Lung (tissue), 12 donors: ENCODE measurements around the gene TMEM214. TPM values are rescaled to one million over a fixed set of nuclear protein-coding genes. Genes with fewer than 3 reads are reported as not detected.
A peak's percentile ranks its signal among the peaks of the same experiment; 100 is the strongest.

Experiments
- ATAC-seq: fragments of 200-7000 bp; cut with Tn5 transposase; one replicate; pipeline ENCODE4 v1.9.1; 2020; ENCODE audit warnings: moderate number of reproducible peaks; ENCODE audit not compliant: insufficient read depth, low FRiP score
- DNase-seq, 3 donors: peaks; one replicate each; pipeline ENCODE4 v3.0.0-alpha.2; 2013 to 2017
- H3K27ac ChIP-seq, 2 donors: one replicate each; pipeline ENCODE4 v1.5.1; 2013; ENCODE audit warnings: mild to moderate bottlenecking in 2 of 2, moderate library complexity in 2 of 2, control low read depth in 1 of 2, inconsistent platforms in 1 of 2, low read depth in 1 of 2, low read length in 1 of 2
- H3K27me3 ChIP-seq, 3 donors: one replicate each; pipeline ENCODE4 v1.5.1; 2013; ENCODE audit warnings: low read length in 2 of 3; ENCODE audit not compliant: control insufficient read depth in 3 of 3, insufficient read depth in 3 of 3
- H3K36me3 ChIP-seq, 4 donors: one replicate each; pipeline ENCODE4 v1.5.1; 2013; ENCODE audit warnings: low read length in 4 of 4, mild to moderate bottlenecking in 1 of 4, moderate library complexity in 1 of 4; ENCODE audit not compliant: control insufficient read depth in 4 of 4, insufficient read depth in 4 of 4
- H3K4me1 ChIP-seq, 5 donors: one replicate each; pipeline ENCODE4 v1.5.1; 2013; ENCODE audit warnings: low read length in 5 of 5, mild to moderate bottlenecking in 2 of 5, moderate library complexity in 1 of 5; ENCODE audit not compliant: control insufficient read depth in 5 of 5, insufficient read depth in 5 of 5
- H3K4me3 ChIP-seq: one replicate; pipeline ENCODE4 v1.5.1; 2013; ENCODE audit warnings: mild to moderate bottlenecking, control low read depth, moderate library complexity
- H3K9ac ChIP-seq, 2 donors: one replicate each; pipeline ENCODE4 v1.5.1; 2013; ENCODE audit warnings: low read length in 2 of 2, control low read depth in 1 of 2; ENCODE audit not compliant: insufficient read depth in 1 of 2
- H3K9me3 ChIP-seq, 4 donors: one replicate each; pipeline ENCODE4 v1.5.1; 2013; ENCODE audit warnings: low read length in 3 of 4, mild to moderate bottlenecking in 1 of 4, moderate library complexity in 1 of 4; ENCODE audit not compliant: control insufficient read depth in 4 of 4, insufficient read depth in 3 of 4
- CTCF ChIP-seq: IDR thresholded peaks from 2 replicates; pipeline ENCODE4 v1.5.1; 2012; ENCODE audit warnings: mild to moderate bottlenecking; ENCODE audit errors: control extremely low read depth, extremely low read depth
- WGBS, 2 donors: extraction: QIAGEN DNeasy Blood & Tissue Kit; methylation state at CpG; one replicate each; pipeline ENCODE4 v1.1.7; 2013; 5-methylcytosine and 5-hydroxymethylcytosine counted together
- polyA plus RNA-seq, 2 donors: library from polyadenylated mRNA; stranded (reverse); fragments of 200-250 nt; gene quantifications; one replicate each; pipeline ENCODE4 v1.2.1, GENCODE V29; 2013
- total RNA-seq, 2 donors: library from RNA; depleted of rRNA in 1 of 2; stranded (reverse); fragments of >200 nt in 1 of 2; gene quantifications; one replicate each; pipeline ENCODE4 v1.2.1, GENCODE V29; 2014 to 2021
- donor health status: control.
- donor health status: control.
- donor health status: Bipolar disorder and iron deficiency.
- donor health status: healthy.
- donor health status: DM: yes; HTN: yes; CAD: no.

Gene TMEM214
- total and polyA plus RNA-seq, 4 donors, result 34.3 to 99.2 (median 59.6) TPM

GRCh38 chr2:27049422-27050280 is 16.9 kb downstream of the TMEM214 start:
- 8 to 11% methylated on average over 37 to 52 of the region's 52 CpGs for WGBS, 2 donors
- DNase-seq, result peak in 1 of 3 donors; percentile 56
- no peak for TF ChIP-seq CTCF
- H3K36me3 ChIP-seq, result peaks cover 0 to 15% (median 8%) of the 10 kb centered on the region in 4 donors
- H3K27ac ChIP-seq, result peak overlapping the region; percentile 58 to 84
- H3K27me3 ChIP-seq, result no peaks in the 10 kb centered on the region
- H3K4me3 ChIP-seq, result peak overlapping the region; percentile 37
- peak overlapping the region; percentile 55 to 79 for H3K9ac ChIP-seq
- peaks cover 0 to 16% (median 2%) of the 10 kb centered on the region in 5 donors for H3K4me1 ChIP-seq
- no peaks in the 10 kb centered on the region for H3K9me3 ChIP-seq
- peak; percentile 3 for ATAC-seq

- H3K9ac ChIP-seq, result peak overlapping the region; percentile 55 to 91
- no peaks in the 10 kb centered on the region for H3K9me3 ChIP-seq
- peak; percentile 64 for ATAC-seq
- peaks cover 0 to 16% (median 2%) of the 10 kb centered on the region in 5 donors for H3K4me1 ChIP-seq
- H3K27ac ChIP-seq, result peak overlapping the region; percentile 84 to 91
- 0% methylated on average over 48 of the region's 48 CpGs for WGBS, 2 donors
- H3K4me3 ChIP-seq, result peak overlapping the region; percentile 58
- H3K27me3 ChIP-seq, result no peaks in the 10 kb centered on the region
- H3K36me3 ChIP-seq, result peaks cover 0 to 23% (median 15%) of the 10 kb centered on the region in 4 donors
- peak; percentile 96 to 99 (median 98) for DNase-seq
- TF ChIP-seq CTCF, result no peak
Observed at GRCh38 chr2:27050281-27050995, 17.7 kb downstream of the TMEM214 start.

DNA sequence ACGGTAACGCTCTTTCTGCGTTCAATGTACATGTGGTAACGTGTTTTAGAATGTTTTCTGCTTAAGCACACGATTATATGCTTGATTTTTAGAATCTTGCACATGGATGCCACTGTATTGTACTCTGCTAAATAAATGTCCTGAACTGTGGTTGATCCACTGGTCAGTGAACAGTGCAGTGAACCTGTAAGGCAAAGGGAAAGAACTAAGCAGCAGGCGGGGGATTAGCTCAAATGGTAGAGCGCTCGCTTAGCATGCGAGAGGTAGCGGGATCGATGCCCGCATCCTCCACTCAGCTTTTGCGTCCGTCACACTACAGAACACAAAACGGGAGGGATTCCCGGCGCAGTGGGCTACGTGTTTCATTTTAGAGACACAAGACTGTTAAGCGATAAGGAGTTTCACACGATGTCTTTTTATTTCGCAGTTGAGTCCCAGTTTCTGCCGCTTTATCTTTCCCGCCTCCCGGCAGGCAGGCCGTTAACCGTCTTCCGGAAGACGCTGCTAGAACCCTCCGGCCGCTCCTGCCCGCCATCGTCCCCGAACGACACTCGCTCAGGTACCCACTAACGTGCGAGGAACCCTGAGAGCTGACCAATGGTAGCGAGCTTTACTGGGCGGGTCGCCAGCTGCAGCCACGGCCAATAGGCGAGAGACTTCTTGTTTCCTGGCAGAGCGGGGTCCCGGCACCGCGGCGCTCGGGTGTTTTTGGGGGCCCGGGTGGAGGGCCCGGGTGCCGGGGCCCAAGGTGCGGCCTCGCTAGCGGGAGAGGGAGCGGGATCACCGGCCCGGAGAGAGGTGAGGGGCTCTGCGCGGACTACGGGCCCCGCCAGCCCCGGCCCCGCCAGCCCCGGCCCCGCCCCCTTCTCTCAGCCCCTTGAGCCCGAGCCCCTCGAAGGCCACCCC is 18.5 kb downstream of the TMEM214 start, which contains the start of gene AGBL5:
TSS of gene AGBL5 (plus strand) at position 673 of the 906 bp plus-strand sequence. CDS start 1,291 bp downstream, outside the sequence.
- Histone ChIP-seq H3K27me3 (no peaks in the 10 kb centered on the region), H3K9ac (peak within 1 kb of the TSS; percentile 76 to 91), H3K27ac (peak within 1 kb of the TSS; percentile 84 to 91), H3K4me1 (peaks cover 0 to 16% (median 2%) of the 10 kb centered on the region in 5 donors), H3K36me3 (peaks cover 3 to 31% (median 21%) of the 10 kb centered on the region in 4 donors), H3K9me3 (no peaks in the 10 kb centered on the region), H3K4me3 (peak within 1 kb of the TSS; percentile 58)
- ATAC-seq (peak; percentile 80), DNase-seq (peak; percentile 97)
- TF ChIP-seq CTCF, result no peak
- 0% methylated on average over 57 to 67 of the region's 67 CpGs for WGBS, 2 donors
